PFSK-1 (cell line): ENCODE data around the gene PARN.

Source experiments
- FOXP2 ChIP-seq: optimal IDR thresholded peaks from 2 replicates; pipeline ENCODE3; 2011; ENCODE audit warnings: borderline replicate concordance, control low read depth, inconsistent platforms; ENCODE audit not compliant: insufficient read depth; ENCODE audit errors: extremely low read length, extremely low read depth
- POLR2AphosphoS5 ChIP-seq: IDR thresholded peaks from 2 replicates; pipeline ENCODE4 v1.6.1; 2012; ENCODE audit warnings: low read depth, mild to moderate bottlenecking, control low read depth, low read length, moderate library complexity
- SIN3A ChIP-seq: IDR thresholded peaks from 2 replicates; pipeline ENCODE4 v1.6.1; 2012; ENCODE audit warnings: mild to moderate bottlenecking, low read length, moderate library complexity, borderline replicate concordance; ENCODE audit not compliant: insufficient read depth
- TAF1 ChIP-seq: IDR thresholded peaks from 2 replicates; pipeline ENCODE4 v1.6.1; 2012; ENCODE audit warnings: low read length, control low read depth, borderline replicate concordance; ENCODE audit not compliant: insufficient read depth
- TF ChIP-seq, protein P1 (sequence below), 2 experiments: IDR thresholded peaks; 2 replicates each; pipeline versions ENCODE4 v1.6.1 to v1.8.0; 2011 to 2012; ENCODE audit warnings: low read depth in 2 of 2, low read length in 2 of 2, control low read depth in 1 of 2, inconsistent platforms in 1 of 2, mild to moderate bottlenecking in 1 of 2, moderate library complexity in 1 of 2; ENCODE audit not compliant: insufficient read depth in 1 of 2

DNA sequence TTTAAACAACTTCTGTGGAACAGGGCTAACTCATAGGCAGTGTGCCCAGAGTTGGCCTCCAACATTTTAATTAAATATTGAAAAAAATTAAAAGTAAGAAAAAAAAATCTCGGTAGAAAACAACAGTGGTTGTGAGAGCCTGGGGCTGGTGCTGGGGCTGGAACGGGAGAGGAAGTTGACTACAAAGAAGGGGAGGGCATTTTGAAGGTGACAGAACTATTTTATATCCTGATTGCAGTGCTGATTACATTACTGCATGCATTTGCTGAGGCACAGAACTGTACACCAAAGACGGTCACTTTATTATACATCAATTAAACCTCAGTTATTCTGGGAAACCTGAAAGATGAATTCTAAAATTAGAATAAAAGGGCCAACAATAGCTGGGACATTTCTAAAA lies 142.5 kb downstream of the PARN start:
- TF ChIP-seq, protein P1, sequence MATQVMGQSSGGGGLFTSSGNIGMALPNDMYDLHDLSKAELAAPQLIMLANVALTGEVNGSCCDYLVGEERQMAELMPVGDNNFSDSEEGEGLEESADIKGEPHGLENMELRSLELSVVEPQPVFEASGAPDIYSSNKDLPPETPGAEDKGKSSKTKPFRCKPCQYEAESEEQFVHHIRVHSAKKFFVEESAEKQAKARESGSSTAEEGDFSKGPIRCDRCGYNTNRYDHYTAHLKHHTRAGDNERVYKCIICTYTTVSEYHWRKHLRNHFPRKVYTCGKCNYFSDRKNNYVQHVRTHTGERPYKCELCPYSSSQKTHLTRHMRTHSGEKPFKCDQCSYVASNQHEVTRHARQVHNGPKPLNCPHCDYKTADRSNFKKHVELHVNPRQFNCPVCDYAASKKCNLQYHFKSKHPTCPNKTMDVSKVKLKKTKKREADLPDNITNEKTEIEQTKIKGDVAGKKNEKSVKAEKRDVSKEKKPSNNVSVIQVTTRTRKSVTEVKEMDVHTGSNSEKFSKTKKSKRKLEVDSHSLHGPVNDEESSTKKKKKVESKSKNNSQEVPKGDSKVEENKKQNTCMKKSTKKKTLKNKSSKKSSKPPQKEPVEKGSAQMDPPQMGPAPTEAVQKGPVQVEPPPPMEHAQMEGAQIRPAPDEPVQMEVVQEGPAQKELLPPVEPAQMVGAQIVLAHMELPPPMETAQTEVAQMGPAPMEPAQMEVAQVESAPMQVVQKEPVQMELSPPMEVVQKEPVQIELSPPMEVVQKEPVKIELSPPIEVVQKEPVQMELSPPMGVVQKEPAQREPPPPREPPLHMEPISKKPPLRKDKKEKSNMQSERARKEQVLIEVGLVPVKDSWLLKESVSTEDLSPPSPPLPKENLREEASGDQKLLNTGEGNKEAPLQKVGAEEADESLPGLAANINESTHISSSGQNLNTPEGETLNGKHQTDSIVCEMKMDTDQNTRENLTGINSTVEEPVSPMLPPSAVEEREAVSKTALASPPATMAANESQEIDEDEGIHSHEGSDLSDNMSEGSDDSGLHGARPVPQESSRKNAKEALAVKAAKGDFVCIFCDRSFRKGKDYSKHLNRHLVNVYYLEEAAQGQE (IDR thresholded peaks at IDR 0.05; ENCODE audit: insufficient read depth in 1 of 2, low read depth in 2 of 2, low read length in 2 of 2) = no peak
- TF ChIP-seq POLR2AphosphoS5 = no peak
- no peak for TF ChIP-seq SIN3A
- no peak for TF ChIP-seq TAF1
- TF ChIP-seq FOXP2 = no peak
